GM12875 (cell line): ENCODE data around the gene HNRNPU.

Source experiments
- H3K4me3 ChIP-seq: one replicate; pipeline ENCODE4 v1.5.1; 2011; ENCODE audit warnings: low read depth, low read length, control low read depth
- CTCF ChIP-seq: IDR thresholded peaks from 2 replicates; pipeline ENCODE4 v1.5.1; 2011; ENCODE audit warnings: low read depth, mild to moderate bottlenecking, control low read depth, inconsistent platforms, low read length, moderate library complexity, borderline replicate concordance; ENCODE audit not compliant: insufficient read depth

HNRNPU gene

GRCh38 chr1:244864253-244865027 is at the start of gene HNRNPU:
Gene HNRNPU, minus strand, starts transcription at chr1:244864543. Its CDS starts 236 bp downstream, at chr1:244864307.
- TF ChIP-seq CTCF, result 0 out of 2 replicates have a peak, but pooled peaks have one; percentile 30
- H3K4me3 ChIP-seq, result peak within 1 kb of the TSS; percentile 99

- TF ChIP-seq CTCF, result no peak
These were observed 49.5 kb upstream of the HNRNPU start for GRCh38 chr1:244913806-244914205.

GRCh38 chr1:244904119-244904518 is 39.8 kb upstream of the HNRNPU start:
- H3K4me3 ChIP-seq, result no peak overlapping the region
- no peak for TF ChIP-seq CTCF

More at GRCh38 chr1:244913806-244914205, 49.5 kb upstream of the HNRNPU start:
- H3K4me3 ChIP-seq, result no peak overlapping the region

- H3K4me3 ChIP-seq, result no peak overlapping the region
- no peak for TF ChIP-seq CTCF
These were observed 37.2 kb upstream of the HNRNPU start for GRCh38 chr1:244901400-244902015.

DNA sequence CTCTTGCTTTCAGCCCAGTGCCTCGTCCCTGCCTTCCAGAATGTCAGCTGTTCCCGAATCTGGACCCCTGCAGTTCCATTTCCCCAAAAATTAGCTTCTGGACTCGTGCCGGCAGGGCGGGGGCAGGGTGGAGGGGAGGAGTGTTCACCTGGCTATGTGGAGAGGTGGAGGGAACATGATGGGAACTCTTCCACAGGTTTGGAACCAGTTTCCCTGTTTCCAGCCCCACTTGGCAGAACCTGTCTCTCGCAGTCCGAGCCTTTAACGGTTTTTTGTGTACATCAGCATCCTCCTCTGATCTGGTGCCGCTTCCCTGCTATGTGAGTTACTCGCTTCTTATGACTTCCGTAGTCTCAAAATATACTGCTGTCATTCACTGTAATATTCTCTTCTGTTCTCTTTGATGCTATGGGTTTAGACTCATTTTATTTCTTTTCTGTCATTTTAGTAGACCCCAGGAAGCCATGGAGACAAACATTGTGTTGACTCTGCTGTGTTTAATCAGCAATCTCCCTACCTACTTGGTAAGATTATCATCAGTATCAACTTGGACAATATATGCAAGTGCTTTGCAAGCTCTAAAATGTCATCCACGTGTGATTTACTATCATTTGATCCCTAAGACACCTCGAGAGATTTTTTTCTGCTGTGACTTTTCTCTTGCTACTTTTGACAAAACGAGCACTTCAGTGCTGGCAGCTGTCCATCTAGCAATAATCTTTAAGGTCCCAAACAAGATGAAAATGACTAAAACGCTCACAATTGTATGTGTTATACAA is 33.3 kb upstream of the HNRNPU start:
- TF ChIP-seq CTCF, result no peak
- no peak overlapping the region for H3K4me3 ChIP-seq

DNA sequence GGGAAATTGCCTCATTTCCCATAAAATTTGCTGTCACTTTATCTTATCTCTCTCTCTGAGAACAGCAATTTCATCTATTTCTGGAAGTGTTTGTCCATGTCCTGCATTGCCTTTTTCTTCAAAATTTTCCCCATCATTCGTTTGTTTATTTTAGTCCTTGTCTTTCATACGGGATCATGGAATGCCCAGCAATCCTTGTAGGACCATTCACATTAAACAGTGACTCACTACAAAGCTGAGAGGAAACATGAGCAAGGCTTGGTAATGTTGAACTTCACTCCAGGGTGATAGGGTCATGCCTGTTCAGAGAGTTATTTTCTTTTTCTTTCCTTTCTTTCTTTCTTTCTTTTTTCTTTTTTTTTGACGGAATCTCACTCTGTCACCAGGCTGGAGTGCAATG is 32.2 kb upstream of the HNRNPU start:
- TF ChIP-seq CTCF, result no peak
- no peak overlapping the region for H3K4me3 ChIP-seq
